ENCODE results near the gene FAHD2A. TPM values are rescaled to one million over a fixed set of nuclear protein-coding genes. Genes with fewer than 3 reads are reported as not detected.

FAHD2A gene
- total and polyA plus RNA-seq, 2 of the 8 experiments (the other 6 are each of a cell fraction or from before 2014, with no cell fraction given): 24.2 to 26.7 TPM

GRCh38 chr2:95390881-95391321 is 11.6 kb upstream of the FAHD2A start (continued):
- TF ChIP-seq TAF7 (optimal IDR thresholded peaks at IDR 0.05; ENCODE audit: borderline replicate concordance, low read depth, low read length) (no peak), MAFK (IDR thresholded peaks at IDR 0.05; ENCODE audit: low read depth, low read length) (no peak), SAP30 (IDR thresholded peaks at IDR 0.05; ENCODE audit: insufficient read depth, insufficient replicate concordance, low read length) (no peak)
